HG03095 (cell line): ENCODE measurements around the gene CYP2A6.
"Not testable (repeated sequence)": the region's sequence is repeated elsewhere in the genome, so short reads cannot be mapped to it uniquely, and the experiment has no call there.

Source experiments
- ATAC-seq: cut with Tn5 transposase; IDR thresholded peaks from one replicate; pipeline ENCODE4 v1.9.1; 2021; ENCODE audit warnings: moderate library complexity; ENCODE audit not compliant: unreplicated experiment

Gene CYP2A6

DNA sequence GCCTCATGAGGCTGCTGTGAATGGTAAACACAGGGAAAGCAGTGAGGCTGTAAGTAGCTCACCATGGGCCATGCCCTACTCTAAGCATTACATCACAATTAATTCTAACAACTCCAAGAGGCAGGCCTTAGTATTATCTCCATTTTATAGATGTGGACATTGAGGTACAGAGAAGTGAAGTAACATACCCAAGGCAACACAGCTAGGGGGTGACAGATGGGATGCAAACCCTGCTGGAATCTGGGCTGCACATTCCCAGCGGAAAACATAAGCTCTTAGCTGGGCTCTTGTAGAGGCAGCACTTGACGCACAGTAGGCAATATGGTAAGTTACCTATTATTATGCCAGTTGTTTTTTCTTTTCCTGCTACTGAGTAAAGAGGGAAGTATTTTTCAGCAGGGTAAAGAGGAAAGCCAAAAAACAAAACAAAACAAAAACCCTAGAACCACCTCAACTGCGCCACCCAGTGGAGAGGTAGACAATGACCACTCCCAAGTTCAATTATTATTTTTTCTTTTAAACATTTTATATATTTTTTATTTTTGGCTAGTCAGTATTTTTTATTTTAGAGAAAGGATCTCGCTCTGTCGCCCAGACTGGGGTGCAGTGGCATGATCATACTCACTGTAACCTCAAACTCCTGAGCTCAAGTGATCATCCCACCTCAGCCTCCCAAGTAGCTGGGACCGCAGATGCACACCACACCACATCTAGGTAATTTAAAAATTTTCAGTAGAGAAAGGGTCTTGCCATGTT lies 30.6 kb downstream of the CYP2A6 start:
- ATAC-seq: not testable (repeated sequence)

DNA sequence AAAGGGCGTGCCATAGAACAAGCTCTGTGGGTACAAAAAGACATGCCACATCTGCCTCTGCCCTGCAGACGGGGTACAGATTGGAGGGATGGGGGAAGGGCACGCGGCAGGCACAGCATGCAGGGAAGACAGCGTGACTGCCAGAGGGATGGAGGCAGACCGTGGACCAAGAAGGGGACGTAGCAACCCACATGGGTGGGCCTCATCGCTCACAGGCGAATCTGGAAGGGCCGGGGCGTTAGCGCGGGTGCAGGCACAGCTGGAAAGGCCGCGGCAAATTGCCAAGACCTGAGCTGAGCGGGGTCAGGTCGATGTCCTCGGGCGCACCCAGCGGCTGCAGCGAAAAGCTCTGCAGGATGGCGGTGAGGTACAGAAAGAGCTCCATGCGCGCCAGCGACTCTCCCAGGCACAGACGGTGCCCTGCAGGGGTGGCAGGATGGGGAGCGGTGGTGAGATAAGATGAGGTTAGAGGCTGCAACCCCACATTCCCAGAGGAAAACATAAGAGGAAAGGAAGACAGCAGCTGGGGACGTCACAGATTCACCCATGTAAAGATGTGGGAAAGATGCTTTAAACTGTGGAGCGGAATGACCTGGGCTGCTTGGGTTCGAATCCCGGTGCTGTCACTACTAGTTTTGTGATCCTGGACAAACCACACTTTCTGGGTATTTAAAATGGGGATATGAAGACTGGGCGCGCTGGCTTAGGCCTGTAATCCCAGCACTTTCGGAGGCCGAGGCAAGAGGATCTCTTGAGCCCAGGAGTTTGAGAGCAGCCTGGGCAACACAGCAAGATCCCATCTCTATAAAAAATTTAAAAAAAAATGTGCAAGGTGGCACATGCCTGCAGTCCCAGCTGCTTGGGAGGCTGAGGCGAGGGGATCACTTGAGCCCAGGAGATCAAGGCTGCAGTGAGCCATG lies 31.5 kb downstream of the CYP2A6 start:
- not testable (repeated sequence) for ATAC-seq

GRCh38 chr19:40815223-40815622 lies 35.0 kb downstream of the CYP2A6 start:
- no peak for ATAC-seq

DNA sequence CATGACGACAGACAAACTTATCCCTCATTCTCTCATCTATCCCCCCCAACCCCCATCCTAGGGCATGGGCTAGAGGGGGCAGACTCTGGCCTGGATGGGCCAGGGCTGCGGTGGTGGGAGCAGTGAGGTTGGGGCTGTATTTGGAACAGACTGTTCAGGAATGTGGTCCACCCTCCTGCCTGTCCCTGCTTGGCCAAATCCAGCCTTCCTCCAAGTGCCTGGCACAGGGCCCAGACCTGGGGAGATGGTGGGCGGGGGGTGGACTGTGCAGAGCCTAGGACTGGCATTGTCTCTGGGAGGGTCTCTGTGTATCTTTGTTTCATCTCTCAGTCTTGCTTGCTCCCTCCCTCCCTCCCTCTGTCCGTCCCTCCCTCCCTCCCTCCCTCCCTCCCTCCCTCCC lies 37.1 kb downstream of the CYP2A6 start:
- ATAC-seq: no peak

DNA sequence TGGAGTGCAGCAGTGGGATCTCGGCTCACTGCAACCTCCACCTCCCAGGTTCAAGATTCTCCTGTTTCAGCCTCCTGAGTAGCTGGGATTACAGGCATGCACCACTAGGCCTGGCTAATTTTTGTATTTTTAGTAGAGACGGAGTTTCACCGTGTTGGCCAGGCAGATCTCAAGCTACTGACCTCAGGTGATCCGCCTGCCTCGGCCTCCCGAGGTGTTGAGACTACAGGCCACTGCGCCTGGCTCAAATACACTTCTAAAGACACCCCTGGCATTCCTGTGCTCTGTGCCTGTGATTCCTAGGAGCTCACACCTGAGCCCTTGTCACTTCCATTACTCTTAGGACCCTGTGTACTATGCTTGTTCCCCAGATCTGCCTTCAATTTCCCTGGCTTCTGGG lies 37.7 kb downstream of the CYP2A6 start:
- ATAC-seq: not testable (repeated sequence)

DNA sequence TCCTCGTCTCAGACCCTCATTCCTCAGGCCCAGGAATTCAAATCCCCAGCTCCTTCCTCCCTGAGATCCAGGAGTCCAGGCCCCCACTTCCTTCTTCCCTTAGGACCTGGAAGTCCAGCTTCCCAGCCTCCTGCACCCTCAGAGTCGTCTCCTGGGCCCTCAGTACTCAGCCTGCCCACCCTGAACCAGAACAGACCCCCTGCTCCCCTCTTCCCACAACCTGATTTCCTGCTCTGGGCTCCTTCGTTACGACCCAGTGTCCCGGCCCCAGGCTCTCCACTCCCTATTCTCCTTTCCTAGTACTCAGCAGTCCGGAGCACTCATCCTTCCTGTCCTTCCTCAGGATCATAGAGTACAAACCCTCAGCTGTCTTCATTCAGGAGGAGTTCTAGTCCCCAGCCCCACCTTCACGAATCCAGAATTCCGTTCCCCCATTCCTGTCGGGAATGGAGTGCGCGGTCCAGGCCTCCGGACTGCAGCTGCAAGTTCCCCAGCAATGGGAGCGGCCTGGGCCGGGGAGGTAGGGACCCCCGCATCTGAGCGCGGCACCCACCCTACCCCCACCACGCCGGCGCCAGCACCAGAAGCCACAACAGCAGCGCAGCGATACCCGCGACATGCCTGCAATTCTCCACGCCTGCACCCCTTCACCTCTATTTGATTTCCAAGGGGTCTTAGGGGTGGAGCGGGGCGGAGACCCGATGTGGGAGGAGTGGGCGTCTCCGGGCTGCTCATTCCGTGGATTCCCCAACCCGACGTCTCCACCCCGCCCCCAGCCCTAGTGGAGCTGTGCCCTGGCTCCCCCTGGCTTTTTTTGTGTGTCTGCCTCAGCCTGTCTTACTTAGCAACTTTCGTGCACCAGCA lies 38.5 kb downstream of the CYP2A6 start:
- ATAC-seq: no peak

GRCh38 chr19:40810649-40811408 lies 39.4 kb downstream of the CYP2A6 start:
- ATAC-seq: peak; percentile 37

DNA sequence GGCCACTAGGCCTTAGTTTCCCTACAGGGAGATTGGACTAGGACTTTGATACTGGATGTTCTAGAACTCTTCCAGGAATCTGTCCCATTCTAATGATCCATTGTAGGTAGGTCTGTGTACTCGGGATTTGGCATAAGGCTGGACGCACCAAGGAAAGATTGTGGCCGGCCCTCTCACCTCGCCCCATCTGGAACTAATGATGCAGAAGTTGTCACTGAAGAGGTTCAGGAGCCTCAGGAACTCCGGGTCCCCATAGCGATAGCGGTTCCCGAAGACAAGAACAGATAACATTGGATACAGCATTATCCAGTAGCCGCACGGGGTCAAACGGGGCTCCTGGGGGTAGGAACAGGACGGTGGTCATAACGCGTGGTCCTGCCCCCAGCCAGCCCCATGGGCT lies 40.1 kb downstream of the CYP2A6 start:
- no peak for ATAC-seq

DNA sequence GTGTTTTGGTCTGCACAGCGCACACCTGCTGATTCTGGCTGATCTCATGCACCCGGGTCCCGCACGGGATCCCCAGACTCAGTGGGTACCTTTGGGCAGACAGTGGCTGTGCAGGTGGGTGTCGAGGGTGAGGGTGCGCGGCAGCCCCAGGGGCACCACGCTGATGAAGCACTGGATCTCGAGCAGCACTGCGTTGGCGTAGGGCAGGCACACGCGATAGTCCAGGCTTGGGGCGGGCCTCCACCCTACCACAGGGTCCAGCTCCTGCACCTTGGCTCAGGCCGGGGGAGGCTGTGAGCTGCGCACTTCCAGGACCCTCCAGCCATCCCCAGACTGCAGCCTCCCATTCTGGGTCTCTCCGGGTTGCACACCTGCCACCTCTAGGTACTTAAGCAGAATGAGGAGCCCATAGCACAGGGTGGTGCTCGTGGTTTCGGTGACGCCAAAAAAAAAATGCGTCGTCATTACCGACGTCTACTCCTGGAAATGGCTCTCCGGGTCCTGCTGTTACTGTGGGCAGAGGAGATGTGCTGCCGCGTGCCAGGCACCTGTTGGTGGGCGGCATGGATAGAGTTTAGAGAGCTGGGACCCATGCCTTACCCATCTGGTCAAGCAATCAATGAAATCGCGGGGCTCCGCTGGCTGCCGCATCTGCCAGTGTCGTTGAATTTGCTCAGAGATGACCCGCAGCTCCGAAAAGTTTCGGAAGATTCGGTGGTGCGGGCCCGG lies 40.7 kb downstream of the CYP2A6 start:
- ATAC-seq: no peak

DNA sequence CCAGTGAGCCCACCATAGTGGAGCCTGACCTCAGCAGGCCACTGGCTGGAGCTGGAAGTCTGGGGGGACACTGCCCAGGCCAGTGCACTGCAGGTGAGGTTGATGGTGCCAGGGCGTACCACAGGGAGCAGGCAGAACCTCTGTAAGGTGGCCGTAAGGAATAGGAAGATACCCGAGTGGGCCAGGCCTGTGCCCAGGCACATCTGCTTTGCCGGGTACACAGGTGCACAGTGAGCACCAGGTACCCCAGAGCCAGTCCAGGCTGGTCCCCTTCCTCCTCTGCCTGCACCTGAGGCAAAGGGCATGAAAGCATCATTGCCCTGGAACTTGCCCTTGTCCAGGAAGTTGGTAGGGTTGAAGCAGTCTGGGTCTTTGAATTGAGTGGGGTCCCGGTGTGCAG lies 41.8 kb downstream of the CYP2A6 start:
- no peak for ATAC-seq

- ATAC-seq: no peak
These were observed 42.3 kb downstream of the CYP2A6 start for GRCh38 chr19:40808021-40808325.

DNA sequence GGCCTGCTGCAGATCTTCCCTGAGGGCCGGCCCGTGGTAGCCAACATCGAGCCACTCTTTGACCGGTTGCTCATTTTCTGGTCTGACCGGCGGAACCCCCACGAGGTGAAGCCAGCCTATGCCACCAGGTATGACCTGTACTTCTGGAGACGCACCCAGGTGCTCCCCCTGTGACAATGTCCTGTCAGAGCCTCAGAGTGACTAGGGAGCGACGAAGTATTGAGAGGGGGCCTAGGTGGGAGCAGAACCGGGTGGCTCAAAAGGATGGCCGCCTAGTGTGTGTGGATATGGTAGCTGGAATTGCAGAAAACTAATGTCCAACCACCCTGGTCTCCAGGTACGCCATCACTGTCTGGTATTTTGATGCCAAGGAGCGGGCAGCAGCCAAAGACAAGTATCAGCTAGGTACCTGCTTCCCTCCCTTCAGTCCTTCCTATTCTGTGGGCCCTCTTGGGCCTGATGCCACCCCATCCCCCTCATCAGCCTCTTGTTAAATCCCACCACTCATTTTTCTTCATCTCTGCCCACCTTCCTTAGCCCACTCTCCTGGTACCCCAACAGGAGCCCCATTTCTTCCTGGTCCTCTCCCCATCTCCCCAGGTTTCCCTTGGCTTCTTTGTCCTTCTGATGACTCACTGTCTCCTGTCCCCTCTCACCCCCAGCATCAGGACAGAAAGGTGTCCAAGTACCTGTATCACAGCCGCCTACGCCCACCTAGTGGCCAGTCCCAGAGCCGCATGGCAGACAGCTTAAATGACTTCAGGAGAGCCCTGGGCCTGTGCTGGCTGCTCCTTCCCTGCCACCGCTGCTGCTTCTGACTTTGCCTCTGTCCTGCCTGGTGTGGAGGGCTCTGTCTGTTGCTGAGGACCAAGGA lies 42.9 kb downstream of the CYP2A6 start:
- no peak for ATAC-seq

- ATAC-seq: no peak
These were observed 43.7 kb downstream of the CYP2A6 start for GRCh38 chr19:40806423-40807146.

DNA sequence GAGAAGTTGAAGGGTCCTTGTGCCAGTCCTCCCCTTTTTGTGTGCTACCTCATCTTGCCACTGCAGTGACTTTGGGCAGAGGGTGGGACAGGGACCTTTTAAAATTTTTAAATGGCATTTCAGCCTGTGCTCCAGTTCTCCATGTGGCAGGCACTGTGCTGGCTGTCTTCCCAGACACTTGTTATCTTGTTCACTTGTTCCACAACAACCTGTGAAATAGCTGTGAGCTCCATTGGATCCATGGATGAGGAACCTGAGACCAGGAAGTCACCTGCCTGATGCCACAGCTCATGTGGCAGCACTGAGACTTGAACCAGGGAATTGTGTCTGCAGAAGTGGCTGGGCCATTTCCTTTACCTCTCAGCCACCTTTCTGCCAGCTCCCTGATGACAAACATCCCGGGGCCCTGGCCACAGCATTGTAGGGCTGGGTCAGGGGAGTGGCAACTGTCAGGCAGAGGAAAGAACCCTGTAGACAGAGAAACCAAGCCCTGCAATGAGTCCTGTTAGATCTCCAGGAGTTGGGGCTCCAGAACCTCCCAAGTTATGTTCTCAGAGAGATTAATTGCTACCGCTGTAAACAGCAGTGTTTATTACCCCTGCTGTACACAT lies 44.9 kb downstream of the CYP2A6 start:
- ATAC-seq: no peak

DNA sequence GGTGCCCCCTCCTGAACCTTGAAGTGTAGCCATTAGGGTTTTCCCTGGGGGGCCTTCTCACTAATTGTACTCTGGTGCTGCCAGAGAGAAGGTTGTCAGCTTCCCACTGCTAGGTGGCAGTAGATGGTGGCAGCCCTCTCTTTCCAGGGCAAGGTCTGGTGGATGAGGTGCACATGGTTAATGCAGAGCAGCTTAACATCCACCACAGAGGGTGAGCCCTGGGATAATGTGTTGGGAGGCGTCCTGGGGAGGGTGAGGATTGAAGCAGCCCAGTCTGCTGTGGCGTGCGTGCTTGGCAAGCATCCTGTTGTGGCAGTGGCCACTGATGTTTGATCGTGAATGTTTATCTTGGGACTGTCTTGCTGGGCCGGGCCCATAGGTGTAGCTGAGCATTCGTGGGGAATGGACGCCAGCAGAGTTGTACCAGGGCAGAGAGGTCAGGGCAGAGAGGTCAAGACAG lies 45.4 kb downstream of the CYP2A6 start:
- no peak for ATAC-seq

DNA sequence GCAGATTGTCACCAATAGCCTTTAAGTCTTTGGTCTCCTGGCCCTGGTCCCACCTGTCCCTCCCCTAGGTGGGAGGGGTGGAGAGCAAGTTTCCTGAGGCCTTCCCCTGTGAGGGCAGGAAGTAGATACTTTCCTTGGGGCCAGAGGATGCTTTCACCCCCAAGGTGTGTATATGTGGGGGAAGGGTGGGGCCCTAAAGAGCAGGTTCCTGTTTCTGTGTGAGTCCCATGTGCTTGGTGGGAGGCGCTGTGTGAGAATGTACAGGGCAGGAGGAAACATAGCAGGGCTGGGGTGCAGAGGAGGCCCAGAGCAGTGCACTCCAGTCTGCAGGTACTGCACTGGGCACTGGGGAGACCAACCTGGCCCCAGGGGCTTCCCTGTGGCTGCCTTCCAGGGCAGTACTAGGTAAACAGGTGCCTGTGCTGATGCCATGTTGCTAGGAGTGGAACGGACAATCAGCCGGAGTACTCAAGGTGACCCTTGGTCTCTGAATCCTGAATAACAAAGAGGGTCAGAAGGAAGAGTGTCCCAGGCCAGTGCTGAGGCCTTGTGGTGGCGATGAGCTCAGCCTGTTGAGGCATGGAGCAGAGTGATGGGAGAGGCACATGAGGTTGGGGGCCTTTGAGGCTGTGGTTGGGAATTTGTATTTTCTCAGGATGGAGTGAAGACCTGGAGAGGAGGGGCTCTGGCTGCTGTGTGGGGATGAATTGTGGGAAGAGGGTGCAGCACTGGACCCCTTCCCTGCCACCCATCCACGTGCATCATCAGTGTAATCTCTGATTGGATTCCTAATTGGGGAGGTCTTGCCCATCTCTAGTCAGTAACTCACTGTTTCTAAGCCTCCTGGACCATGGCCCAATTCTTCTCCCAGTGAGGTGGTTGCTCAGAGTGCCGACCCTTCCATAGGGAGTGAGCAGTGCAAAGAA lies 46.1 kb downstream of the CYP2A6 start:
- ATAC-seq: no peak
